ENCODE results near the gene ARL6IP5. TPM values are rescaled to one million over a fixed set of nuclear protein-coding genes. Genes with fewer than 3 reads are reported as not detected.

ARL6IP5 gene
- total and polyA plus RNA-seq, 2 donors (not counting 3 experiments of a cell fraction or from before 2014, with no cell fraction given), result 96.9 to 116 TPM

DNA sequence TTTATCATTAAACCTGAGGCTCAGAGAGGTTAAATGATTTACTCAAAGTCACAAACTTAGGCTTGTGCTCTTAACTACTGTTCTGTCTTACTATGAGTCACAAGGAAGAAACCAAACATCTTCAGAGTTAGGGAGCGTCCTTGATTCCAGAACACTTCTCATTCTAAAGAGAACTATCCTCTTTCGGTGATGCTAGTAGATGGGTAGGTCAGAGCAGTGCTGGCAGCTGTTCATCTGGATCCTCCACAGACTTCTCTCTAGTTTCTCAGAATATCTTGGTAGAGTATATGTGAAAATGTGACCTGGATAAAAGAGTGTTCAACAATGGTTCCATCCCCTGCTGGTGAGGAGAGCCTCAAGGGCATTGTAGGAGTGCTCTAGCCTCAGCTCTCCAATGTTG, 3.3 kb downstream of the ARL6IP5 start:
- peak; percentile 33 for DNase-seq (ENCODE audit: low read depth, low spot score)
- intact Hi-C loops (cut with micrococcal nuclease) (loop anchor here (5.0 kb wide), 1 partner anchor 149 kb away; no protein-coding TSS in a partner anchor), dilution Hi-C loops (cut with MboI; ENCODE audit: extremely low pct_ligation_motif_present, low sequenced_read_pairs) (no loop called here)
- peak overlapping the region; percentile 15 for H3K27ac ChIP-seq (ENCODE audit: insufficient read depth, low read depth, low read length)
- no peaks in the 10 kb centered on the region for H3K27me3 ChIP-seq (ENCODE audit: control insufficient read depth in 2 of 2, insufficient read depth in 2 of 2, low read length in 2 of 2)
- H3K4me3 ChIP-seq (replicated peaks in 1 of 3; ENCODE audit: insufficient read depth in 1 of 3, low read depth in 1 of 3, low read length in 3 of 3), result no peak overlapping the region
- H3K4me2 ChIP-seq (ENCODE audit: insufficient read depth, low read length), result peak overlapping the region; percentile 91
- H3K79me2 ChIP-seq (ENCODE audit: control insufficient read depth, insufficient read depth, low read length), result peaks cover 72% of the 10 kb centered on the region
- H2AFZ ChIP-seq (ENCODE audit: low read depth, low read length), result no peak overlapping the region
- no peaks in the 10 kb centered on the region for H3K36me3 ChIP-seq (ENCODE audit: control insufficient read depth in 2 of 2, extremely low read depth in 1 of 2, insufficient read depth in 2 of 2, low read length in 2 of 2)
- H3K9ac ChIP-seq (replicated peaks; ENCODE audit: extremely low read depth, insufficient read depth, low read length), result no peak overlapping the region
- H3K4me1 ChIP-seq (ENCODE audit: control insufficient read depth, extremely low read depth, insufficient read depth, low read length), result peaks cover 76% of the 10 kb centered on the region
- no peaks in the 10 kb centered on the region for H3K9me1 ChIP-seq (replicated peaks; ENCODE audit: control insufficient read depth, extremely low read depth, insufficient read depth, low read length)
- TF ChIP-seq MYC (IDR thresholded peaks at IDR 0.05; ENCODE audit: low read depth, low read length) (no peak), GATA2 (IDR thresholded peaks at IDR 0.05; ENCODE audit: insufficient read depth, insufficient read length, low read depth, low read length) (no peak), FOS (IDR thresholded peaks at IDR 0.05; ENCODE audit: borderline replicate concordance, insufficient read depth, low read length) (peak; percentile 57)
- TF ChIP-seq, protein P1, sequence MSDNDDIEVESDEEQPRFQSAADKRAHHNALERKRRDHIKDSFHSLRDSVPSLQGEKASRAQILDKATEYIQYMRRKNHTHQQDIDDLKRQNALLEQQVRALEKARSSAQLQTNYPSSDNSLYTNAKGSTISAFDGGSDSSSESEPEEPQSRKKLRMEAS (IDR thresholded peaks at IDR 0.05; ENCODE audit: insufficient read depth, insufficient read length), result no peak
- no TSS peak for BruUV-seq (replicated peaks)
- ChIA-PET CTCF (interaction anchor here (1.9 kb wide), 1 partner anchor 25 kb away, joined by 9 read pairs; no protein-coding TSS in a partner anchor), POLR2A (no interaction called here)
- H3K9me3 ChIP-seq (replicated peaks; ENCODE audit: control insufficient read depth, insufficient read depth, low read length), result no peaks in the 10 kb centered on the region
- no peak for FAIRE-seq
- no peaks in the 10 kb centered on the region for H4K20me1 ChIP-seq (replicated peaks; ENCODE audit: control insufficient read depth, extremely low read depth, insufficient read depth, low read length)

DNA sequence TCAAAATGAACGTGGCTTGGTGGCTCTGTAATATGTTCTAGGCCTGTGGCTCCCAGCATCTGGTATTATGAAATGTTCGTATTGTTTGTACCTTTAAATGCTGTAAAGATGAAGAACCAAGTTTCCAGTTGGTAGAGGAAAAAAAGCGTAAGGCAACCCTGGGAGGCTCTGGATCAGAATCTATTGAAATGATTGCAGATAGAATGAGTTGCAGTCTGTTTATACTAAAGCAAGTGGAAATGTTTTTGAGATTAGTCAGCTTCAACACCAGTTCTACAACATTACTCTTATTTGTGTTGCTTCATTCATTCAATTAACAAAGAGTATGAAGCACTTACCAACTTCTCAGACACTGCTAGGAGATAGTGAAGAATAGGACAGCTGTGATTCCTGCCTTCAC, 5.3 kb downstream of the ARL6IP5 start:
- DNase-seq (ENCODE audit: low read depth, low spot score), result peak; percentile 86
- H3K27ac ChIP-seq (ENCODE audit: insufficient read depth, low read depth, low read length), result peak overlapping the region; percentile 30
- peaks cover 90% of the 10 kb centered on the region for H3K79me2 ChIP-seq (ENCODE audit: control insufficient read depth, insufficient read depth, low read length)
- POLR2A ChIA-PET, result interaction anchor here (0.6 kb wide), 1 partner anchor 17 kb away, joined by 6 read pairs; no protein-coding TSS in a partner anchor
- H3K4me2 ChIP-seq (ENCODE audit: insufficient read depth, low read length), result peak overlapping the region; percentile 74
- dilution Hi-C loops (cut with MboI; ENCODE audit: extremely low pct_ligation_motif_present, low sequenced_read_pairs) (no loop called here), intact Hi-C loops (cut with micrococcal nuclease) (loop anchor here (2.0 kb wide), 1 partner anchor 17 kb away; no protein-coding TSS in a partner anchor)
- H3K9ac ChIP-seq (replicated peaks; ENCODE audit: extremely low read depth, insufficient read depth, low read length), result peak overlapping the region; percentile 18
- H3K9me1 ChIP-seq (replicated peaks; ENCODE audit: control insufficient read depth, extremely low read depth, insufficient read depth, low read length), result no peaks in the 10 kb centered on the region
- no peaks in the 10 kb centered on the region for H3K9me3 ChIP-seq (replicated peaks; ENCODE audit: control insufficient read depth, insufficient read depth, low read length)
- no TSS peak for BruUV-seq (replicated peaks)
- peak; percentile 80 for FAIRE-seq
- H3K36me3 ChIP-seq (ENCODE audit: control insufficient read depth in 2 of 2, extremely low read depth in 1 of 2, insufficient read depth in 2 of 2, low read length in 2 of 2), result peaks cover 0 to 3% of the 10 kb centered on the region in 2 experiments
- no peaks in the 10 kb centered on the region for H4K20me1 ChIP-seq (replicated peaks; ENCODE audit: control insufficient read depth, extremely low read depth, insufficient read depth, low read length)
- TF ChIP-seq JUN (IDR thresholded peaks at IDR 0.05; ENCODE audit: borderline replicate concordance, insufficient read depth, insufficient read length, low read depth), result peak; percentile 63
- no peak for TF ChIP-seq EZH2 (IDR thresholded peaks at IDR 0.05; ENCODE audit: borderline replicate concordance, low read depth, low read length, severe bottlenecking)
- TF ChIP-seq FOS (IDR thresholded peaks at IDR 0.05; ENCODE audit: borderline replicate concordance, insufficient read depth, low read length), result peak; percentile 71
- no peak for TF ChIP-seq POLR2AphosphoS5 (IDR thresholded peaks at IDR 0.05; ENCODE audit: insufficient read depth, low read depth, low read length)
- TF ChIP-seq POLR2A (IDR thresholded peaks at IDR 0.05; ENCODE audit: low read depth, low read length), result no peak
- TF ChIP-seq, protein P2, sequence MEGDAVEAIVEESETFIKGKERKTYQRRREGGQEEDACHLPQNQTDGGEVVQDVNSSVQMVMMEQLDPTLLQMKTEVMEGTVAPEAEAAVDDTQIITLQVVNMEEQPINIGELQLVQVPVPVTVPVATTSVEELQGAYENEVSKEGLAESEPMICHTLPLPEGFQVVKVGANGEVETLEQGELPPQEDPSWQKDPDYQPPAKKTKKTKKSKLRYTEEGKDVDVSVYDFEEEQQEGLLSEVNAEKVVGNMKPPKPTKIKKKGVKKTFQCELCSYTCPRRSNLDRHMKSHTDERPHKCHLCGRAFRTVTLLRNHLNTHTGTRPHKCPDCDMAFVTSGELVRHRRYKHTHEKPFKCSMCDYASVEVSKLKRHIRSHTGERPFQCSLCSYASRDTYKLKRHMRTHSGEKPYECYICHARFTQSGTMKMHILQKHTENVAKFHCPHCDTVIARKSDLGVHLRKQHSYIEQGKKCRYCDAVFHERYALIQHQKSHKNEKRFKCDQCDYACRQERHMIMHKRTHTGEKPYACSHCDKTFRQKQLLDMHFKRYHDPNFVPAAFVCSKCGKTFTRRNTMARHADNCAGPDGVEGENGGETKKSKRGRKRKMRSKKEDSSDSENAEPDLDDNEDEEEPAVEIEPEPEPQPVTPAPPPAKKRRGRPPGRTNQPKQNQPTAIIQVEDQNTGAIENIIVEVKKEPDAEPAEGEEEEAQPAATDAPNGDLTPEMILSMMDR (IDR thresholded peaks at IDR 0.05; ENCODE audit: extremely low read depth in 1 of 2, insufficient read depth in 1 of 2, low read depth in 1 of 2, low read length in 2 of 2), result no peak
- H2AFZ ChIP-seq (ENCODE audit: low read depth, low read length), result no peak overlapping the region
- H3K4me1 ChIP-seq (ENCODE audit: control insufficient read depth, extremely low read depth, insufficient read depth, low read length), result peaks cover 76% of the 10 kb centered on the region
- no peaks in the 10 kb centered on the region for H3K27me3 ChIP-seq (ENCODE audit: control insufficient read depth in 2 of 2, insufficient read depth in 2 of 2, low read length in 2 of 2)
- no peak overlapping the region for H3K4me3 ChIP-seq (replicated peaks in 1 of 3; ENCODE audit: insufficient read depth in 1 of 3, low read depth in 1 of 3, low read length in 3 of 3)
- CTCF ChIA-PET, result interaction anchor here (0.5 to 2.6 kb wide), 4 partner anchors 15 to 71 kb away, joined by 3 to 8 read pairs (median 4); no protein-coding TSS in a partner anchor
